Esophagus squamous epithelium (tissue), 5 donors: ENCODE results near the gene DNAJB12. TPM values are rescaled to one million over a fixed set of nuclear protein-coding genes. Genes with fewer than 3 reads are reported as not detected.
"Not testable (repeated sequence)": the region's sequence is repeated elsewhere in the genome, so short reads cannot be mapped to it uniquely, and the experiment has no call there.

Source experiments
- DNase-seq: peaks from one replicate; lab custom pipeline; 2025; lab: John Stamatoyannopoulos, UW
- H3K27ac ChIP-seq, 4 donors: fragments of 200-600 bp; sonication (generic); one replicate each; pipeline ENCODE4 v1.5.1; 2016 to 2019; ENCODE audit warnings: mild to moderate bottlenecking in 1 of 4
- H3K27me3 ChIP-seq, 4 donors: fragments of 200-600 bp; sonication (generic); 1 replicate in 3 of 4; 2 replicates in 1 of 4; pipeline versions ENCODE4 v1.5.1 to v1.6.0; 2017 to 2021; ENCODE audit warnings: antibody characterized with exemption in 1 of 4
- H3K36me3 ChIP-seq, 3 donors: fragments of 200-600 bp; sonication (generic); one replicate each; pipeline ENCODE4 v1.5.1; 2016 to 2019
- H3K4me1 ChIP-seq, 3 donors: fragments of 200-600 bp; sonication (generic); one replicate each; pipeline ENCODE4 v1.5.1; 2017 to 2019
- H3K4me3 ChIP-seq, 4 donors: fragments of 200-600 bp; sonication (generic); 1 replicate in 3 of 4; 2 replicates in 1 of 4; pipeline ENCODE4 v1.5.1; 2016 to 2019; ENCODE audit warnings: mild to moderate bottlenecking in 2 of 4, moderate library complexity in 1 of 4
- H3K9me3 ChIP-seq, 3 donors: fragments of 200-600 bp; sonication (generic); one replicate each; pipeline ENCODE4 v1.5.1; 2016 to 2019
- POLR2A ChIP-seq, 4 donors: fragments of 450-650 bp; IDR thresholded peaks; one replicate each; pipeline ENCODE4 v1.6.1; 2017; ENCODE audit warnings: antibody characterized with exemption in 4 of 4, mild to moderate bottlenecking in 4 of 4, moderate library complexity in 3 of 4
- WGBS, 2 donors: methylation state at CpG; one replicate each; pipeline ENCODE4 v1.1.5; 2018; 5-methylcytosine and 5-hydroxymethylcytosine counted together
- intact Hi-C: fragments of 100-400 bp; cut with DNase I; formaldehyde crosslinking; loops from one replicate; pipeline ENCODE4 v1.15.0; 2022
- total RNA-seq, 4 donors: library from RNA; depleted of rRNA; stranded (reverse); fragments of >200 nt; gene quantifications; one replicate each; pipeline ENCODE4 v1.1.0, GENCODE V29; 2016
- TF ChIP-seq, protein P1 (sequence below), 6 experiments: fragments of 450-650 bp in 4 of 6; fragments of 200-600 bp in 2 of 6; sonication (generic) in 2 of 6; IDR thresholded peaks; one replicate each; pipeline ENCODE4 v1.5.1; 2016 to 2019; ENCODE audit warnings: antibody characterized with exemption in 6 of 6, mild to moderate bottlenecking in 4 of 6, moderate library complexity in 4 of 6
- donor health status: DM: yes; HTN: yes; CAD: no.

DNAJB12 gene
- total RNA-seq, 4 donors from 2014 or later: 22.7 to 34.0 (median 23.8) TPM

DNA sequence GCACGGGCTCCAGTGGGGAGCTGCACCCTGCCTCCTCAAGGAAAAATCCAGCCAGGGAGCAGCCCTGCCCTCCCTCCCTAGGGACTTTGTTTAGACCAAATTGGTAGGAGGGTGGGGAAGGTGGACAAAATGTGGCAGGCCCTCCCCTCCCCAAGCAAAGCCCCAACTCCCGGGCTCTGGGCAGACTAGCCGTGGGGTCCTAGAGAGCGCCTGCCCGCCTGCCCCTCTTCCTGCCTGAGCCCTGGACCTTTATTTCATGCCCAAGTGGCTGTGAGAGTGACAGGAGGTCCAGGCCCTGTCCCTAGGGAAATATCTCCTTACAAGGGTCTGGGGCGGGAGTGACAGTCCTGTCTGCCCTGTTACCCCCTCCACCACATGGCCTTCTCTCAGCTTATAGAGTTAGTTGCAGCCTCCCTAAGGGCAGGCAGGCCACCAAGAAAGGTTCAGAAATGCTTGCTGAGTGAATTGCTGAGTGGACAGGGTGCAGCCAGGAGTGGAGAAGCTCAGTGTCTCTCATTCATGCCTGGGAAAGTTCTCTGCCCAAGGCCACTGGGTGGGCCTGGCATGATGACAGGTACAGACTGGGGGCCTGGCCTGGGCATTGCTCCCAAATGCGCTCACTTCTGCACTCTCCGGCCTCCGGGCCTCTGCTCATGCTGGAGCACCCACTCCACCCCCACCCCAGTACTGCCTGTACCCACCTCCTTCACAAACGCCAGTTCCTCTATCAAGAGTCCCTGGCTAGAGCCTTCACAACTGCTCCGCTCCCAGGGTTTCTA lies 25.2 kb downstream of the DNAJB12 start:
- no peaks in the 10 kb centered on the region for H3K9me3 ChIP-seq
- H3K36me3 ChIP-seq: peaks cover 0 to 16% (median 6%) of the 10 kb centered on the region in 3 donors
- H3K27me3 ChIP-seq: no peaks in the 10 kb centered on the region
- TF ChIP-seq, protein P1, sequence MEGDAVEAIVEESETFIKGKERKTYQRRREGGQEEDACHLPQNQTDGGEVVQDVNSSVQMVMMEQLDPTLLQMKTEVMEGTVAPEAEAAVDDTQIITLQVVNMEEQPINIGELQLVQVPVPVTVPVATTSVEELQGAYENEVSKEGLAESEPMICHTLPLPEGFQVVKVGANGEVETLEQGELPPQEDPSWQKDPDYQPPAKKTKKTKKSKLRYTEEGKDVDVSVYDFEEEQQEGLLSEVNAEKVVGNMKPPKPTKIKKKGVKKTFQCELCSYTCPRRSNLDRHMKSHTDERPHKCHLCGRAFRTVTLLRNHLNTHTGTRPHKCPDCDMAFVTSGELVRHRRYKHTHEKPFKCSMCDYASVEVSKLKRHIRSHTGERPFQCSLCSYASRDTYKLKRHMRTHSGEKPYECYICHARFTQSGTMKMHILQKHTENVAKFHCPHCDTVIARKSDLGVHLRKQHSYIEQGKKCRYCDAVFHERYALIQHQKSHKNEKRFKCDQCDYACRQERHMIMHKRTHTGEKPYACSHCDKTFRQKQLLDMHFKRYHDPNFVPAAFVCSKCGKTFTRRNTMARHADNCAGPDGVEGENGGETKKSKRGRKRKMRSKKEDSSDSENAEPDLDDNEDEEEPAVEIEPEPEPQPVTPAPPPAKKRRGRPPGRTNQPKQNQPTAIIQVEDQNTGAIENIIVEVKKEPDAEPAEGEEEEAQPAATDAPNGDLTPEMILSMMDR (IDR thresholded peaks at IDR 0.05): no peak
- TF ChIP-seq POLR2A (IDR thresholded peaks at IDR 0.05): no peak
- intact Hi-C loops: loop anchor here (10.0 kb wide), 1 partner anchor 85 kb away; no protein-coding TSS in a partner anchor
- no peak for DNase-seq
- peaks cover 59 to 93% (median 74%) of the 10 kb centered on the region in 3 donors for H3K4me1 ChIP-seq
- H3K4me3 ChIP-seq: no peak overlapping the region
- WGBS, 2 donors: 78 to 83% methylated on average over 1 to 9 of the region's 11 CpGs
- H3K27ac ChIP-seq: peak overlapping the region; percentile 82 to 94 (median 90)

DNA sequence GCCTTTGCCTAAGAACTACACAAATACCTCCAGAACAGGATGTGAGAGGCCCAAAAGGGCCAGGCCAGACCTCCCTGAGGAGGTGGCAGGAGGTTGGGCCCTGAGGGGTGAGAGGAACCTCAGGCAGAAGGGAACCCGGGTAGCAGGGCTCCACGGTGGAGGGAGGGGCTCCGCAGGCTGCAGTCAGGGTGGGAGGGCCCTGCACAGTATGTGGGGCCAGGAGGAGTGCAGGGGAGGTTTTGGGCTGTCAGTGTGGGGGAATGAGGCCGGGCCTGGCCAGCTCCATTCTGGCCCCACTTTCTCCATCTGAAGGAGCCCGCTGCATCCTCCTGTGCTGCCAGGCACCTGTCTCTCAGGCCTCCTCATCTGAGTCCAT lies 25.9 kb downstream of the DNAJB12 start:
- 32 to 73% methylated on average over 2 to 3 of the region's 5 CpGs for WGBS, 2 donors
- no peak for DNase-seq
- intact Hi-C loops: no loop called here
- no peaks in the 10 kb centered on the region for H3K27me3 ChIP-seq
- peaks cover 57 to 93% (median 75%) of the 10 kb centered on the region in 3 donors for H3K4me1 ChIP-seq
- peaks cover 0 to 10% (median 5%) of the 10 kb centered on the region in 3 donors for H3K36me3 ChIP-seq
- TF ChIP-seq, protein P1 (IDR thresholded peaks at IDR 0.05): no peak
- TF ChIP-seq POLR2A (IDR thresholded peaks at IDR 0.05): no peak
- peak overlapping the region; percentile 82 to 94 (median 90) for H3K27ac ChIP-seq
- no peak overlapping the region for H3K4me3 ChIP-seq
- H3K9me3 ChIP-seq: no peaks in the 10 kb centered on the region

DNA sequence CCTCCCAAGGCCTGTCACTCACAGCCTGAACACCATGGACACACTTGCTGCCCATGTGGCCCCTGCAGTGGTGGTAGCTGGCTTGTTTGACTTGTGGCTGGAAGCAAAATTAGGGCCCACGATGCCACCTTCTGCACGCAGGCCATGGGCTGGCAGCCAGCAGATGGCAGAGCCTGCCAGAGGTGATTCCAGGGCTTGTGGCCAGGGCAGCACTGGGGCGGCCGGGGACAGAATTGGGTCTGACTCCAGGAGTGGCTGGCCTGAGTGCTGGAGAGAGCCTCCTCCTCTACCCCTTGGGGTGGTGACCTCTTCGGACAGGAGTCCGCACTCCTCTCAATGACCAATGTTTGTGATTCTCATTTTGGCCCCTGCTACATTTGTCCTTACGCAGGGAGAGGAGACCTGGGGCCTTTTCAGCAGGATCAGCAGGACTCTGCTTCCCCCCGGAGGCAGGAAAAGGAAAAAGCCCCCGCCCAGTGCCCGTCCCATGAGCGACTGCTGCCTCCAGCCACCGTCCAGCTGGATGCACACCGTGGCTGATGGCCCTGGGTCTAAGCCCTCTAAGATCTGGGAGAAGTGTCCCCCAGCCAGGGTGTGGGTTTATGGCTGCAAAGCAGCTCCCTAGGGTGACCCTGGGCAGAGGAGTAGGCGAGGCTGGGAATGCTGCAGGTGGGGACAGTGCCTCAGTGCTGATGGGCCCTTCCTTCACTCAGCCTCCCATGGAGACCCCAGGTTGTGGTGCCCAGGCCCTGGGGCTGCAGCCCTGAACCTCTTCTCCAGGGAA lies 26.5 kb downstream of the DNAJB12 start:
- Histone ChIP-seq H3K4me1 (peaks cover 56 to 93% (median 75%) of the 10 kb centered on the region in 3 donors), H3K36me3 (peaks cover 0 to 4% (median 0%) of the 10 kb centered on the region in 3 donors), H3K9me3 (no peaks in the 10 kb centered on the region), H3K27me3 (no peaks in the 10 kb centered on the region), H3K4me3 (peak overlapping the region in 1 of 4 donors; percentile 7), H3K27ac (peak overlapping the region; percentile 82 to 94 (median 90))
- no peak for DNase-seq
- intact Hi-C loops: no loop called here
- 42% methylated on average over 6 of the region's 14 CpGs; no CpG with 5 or more reads in 1 of the 2 donors for WGBS, 2 donors
- TF ChIP-seq POLR2A (IDR thresholded peaks at IDR 0.05): no peak
- TF ChIP-seq, protein P1 (IDR thresholded peaks at IDR 0.05): peak in 5 of 6 experiments; percentile 23 to 56 (median 48)

DNA sequence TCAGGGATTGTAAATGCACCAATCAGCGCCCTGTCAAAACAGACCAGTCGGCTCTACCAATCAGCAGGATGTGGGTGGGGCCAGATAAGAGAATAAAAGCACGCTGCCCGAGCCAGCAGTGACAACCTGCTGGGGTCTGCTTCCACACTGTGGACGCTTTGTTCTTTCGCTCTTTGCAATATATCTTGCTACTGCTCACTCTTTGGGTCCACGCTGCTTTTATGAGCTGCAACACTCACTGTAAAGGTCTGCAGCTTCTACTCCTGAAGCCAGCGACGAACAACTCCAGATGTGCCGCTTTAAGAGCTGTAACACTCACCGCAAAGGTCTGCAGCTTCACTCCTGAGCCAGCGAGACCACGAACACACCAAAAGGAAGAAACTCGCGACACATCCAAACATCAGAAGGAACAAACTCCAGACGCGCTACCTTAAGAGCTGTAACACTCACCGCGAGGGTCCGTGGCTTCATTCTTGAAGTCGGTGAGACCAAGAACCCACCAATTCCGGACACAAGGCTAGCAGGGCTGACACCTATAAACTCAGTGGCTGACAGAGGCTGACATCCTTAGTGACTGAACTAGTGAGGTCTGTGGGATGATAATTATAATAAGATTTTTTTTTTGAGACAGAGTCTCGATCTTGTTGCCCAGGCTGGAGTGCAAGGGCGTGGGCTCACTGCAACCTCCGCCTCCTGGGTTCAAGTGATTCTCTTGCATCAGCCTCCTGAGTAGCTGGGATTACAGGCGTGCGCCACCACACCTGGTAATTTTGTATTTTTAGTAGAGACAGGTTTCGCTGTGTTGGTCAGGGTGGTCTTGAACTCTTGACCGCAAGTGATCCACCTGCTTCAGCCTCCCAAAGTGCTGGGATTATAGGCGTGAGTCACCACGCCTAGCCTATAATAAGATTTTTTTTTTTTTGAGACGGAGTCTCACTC lies 27.8 kb downstream of the DNAJB12 start:
- intact Hi-C loops, DNase-seq, H3K36me3 ChIP-seq, H3K9me3 ChIP-seq, H3K27me3 ChIP-seq: not testable (repeated sequence)
- peak in 2 of 4 donors; percentile 41 to 59 for TF ChIP-seq POLR2A (IDR thresholded peaks at IDR 0.05)
- WGBS, 2 donors: 77 to 80% methylated on average over 27 of the region's 32 CpGs
- H3K4me1 ChIP-seq: peaks cover 57 to 93% (median 77%) of the 10 kb centered on the region in 3 donors
- peak overlapping the region in 1 of 4 donors; percentile 94 for H3K27ac ChIP-seq
- H3K4me3 ChIP-seq: peak overlapping the region in 2 of 4 donors; percentile 13 to 25

DNA sequence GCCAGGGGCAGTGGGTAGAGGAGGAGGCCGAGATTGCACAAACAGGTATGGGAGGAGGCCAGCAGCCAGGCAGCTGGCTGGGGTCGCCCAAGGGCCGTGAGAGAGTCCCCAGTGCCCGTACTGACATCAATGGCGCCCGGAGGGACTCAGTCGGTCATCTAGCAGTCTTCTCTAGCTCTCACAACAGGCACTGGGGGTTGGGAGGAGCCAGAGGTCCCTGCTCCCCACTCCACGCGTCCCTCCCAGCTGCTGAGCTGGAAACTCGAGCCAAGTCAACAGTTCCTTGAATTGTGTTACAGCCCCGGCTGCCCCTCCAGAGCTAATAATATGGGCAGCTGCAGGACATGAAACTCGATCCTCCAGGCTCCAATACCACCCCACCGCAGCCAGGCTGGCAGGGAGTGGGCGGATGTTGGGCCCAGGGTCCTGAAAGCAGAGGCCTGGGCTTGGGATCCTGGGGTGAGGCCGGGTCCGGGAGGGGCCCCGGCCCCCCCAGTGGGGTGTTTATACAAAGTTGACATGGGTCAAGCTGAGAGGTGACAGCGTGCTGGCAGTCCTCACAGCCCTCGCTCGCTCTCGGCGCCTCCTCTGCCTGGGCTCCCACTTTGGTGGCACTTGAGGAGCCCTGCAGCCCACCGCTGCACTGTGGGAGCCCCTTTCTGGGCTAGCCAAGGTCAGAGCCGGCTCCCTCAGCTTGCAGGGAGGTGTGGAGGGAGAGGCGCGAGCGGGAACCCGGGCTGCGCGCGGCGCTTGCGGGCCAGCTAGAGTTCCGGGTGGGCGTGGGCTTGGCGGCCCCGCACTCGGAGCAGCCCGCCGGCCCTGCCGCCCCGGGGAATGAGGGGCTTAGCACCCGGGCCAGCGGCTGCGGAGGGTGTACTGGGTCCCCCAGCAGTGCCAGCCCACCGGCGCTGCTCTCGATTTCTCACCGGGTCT lies 29.2 kb downstream of the DNAJB12 start:
- Histone ChIP-seq H3K4me1 (peaks cover 60 to 93% (median 78%) of the 10 kb centered on the region in 3 donors), H3K27ac (peak overlapping the region; percentile 34 to 83 (median 55))
- H3K27me3 ChIP-seq, H3K36me3 ChIP-seq, DNase-seq, H3K9me3 ChIP-seq, H3K4me3 ChIP-seq, intact Hi-C loops: not testable (repeated sequence)
- WGBS, 2 donors: 17% methylated on average over 5 of the region's 49 CpGs; no CpG with 5 or more reads in 1 of the 2 donors
